PC-3 (cell line): ENCODE results near the gene CEP128.

Experiments
- EZH2 ChIP-seq: fragments of 300-600 bp; sonication (generic); IDR thresholded peaks from one replicate; pipeline ENCODE4 v1.6.1; 2017; ENCODE audit warnings: antibody characterized with exemption, mild to moderate bottlenecking, low read length; ENCODE audit not compliant: unreplicated experiment
- TF ChIP-seq, protein P1 (sequence below): fragments of 300-600 bp; sonication (generic); conservative IDR thresholded peaks from 2 replicates; pipeline ENCODE4 v1.5.1; 2017; ENCODE audit warnings: antibody characterized with exemption, low read depth, mild to moderate bottlenecking, low read length

DNA sequence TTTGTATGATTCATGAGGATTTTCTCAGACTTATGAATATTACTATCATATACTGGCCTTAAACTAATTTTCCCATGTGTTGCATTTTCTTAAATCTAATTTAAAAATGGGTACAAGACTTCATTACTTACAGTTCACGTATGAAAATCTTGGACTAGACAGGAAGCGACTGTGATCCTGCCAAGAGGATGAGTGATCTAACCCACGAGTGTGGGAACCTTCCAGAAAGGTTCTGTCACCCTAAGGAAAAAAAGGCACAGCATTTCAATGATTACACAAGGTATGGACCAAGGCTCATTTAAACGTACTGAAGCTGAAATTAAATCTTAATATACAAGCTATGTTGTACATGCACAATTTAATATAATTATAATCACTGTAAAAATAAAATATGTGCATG, 436.8 kb downstream of the CEP128 start:
- TF ChIP-seq, protein P1, sequence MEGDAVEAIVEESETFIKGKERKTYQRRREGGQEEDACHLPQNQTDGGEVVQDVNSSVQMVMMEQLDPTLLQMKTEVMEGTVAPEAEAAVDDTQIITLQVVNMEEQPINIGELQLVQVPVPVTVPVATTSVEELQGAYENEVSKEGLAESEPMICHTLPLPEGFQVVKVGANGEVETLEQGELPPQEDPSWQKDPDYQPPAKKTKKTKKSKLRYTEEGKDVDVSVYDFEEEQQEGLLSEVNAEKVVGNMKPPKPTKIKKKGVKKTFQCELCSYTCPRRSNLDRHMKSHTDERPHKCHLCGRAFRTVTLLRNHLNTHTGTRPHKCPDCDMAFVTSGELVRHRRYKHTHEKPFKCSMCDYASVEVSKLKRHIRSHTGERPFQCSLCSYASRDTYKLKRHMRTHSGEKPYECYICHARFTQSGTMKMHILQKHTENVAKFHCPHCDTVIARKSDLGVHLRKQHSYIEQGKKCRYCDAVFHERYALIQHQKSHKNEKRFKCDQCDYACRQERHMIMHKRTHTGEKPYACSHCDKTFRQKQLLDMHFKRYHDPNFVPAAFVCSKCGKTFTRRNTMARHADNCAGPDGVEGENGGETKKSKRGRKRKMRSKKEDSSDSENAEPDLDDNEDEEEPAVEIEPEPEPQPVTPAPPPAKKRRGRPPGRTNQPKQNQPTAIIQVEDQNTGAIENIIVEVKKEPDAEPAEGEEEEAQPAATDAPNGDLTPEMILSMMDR: no peak
- TF ChIP-seq EZH2: no peak
